Measurements from ENCODE around the gene CEP41. TPM values are rescaled to one million over a fixed set of nuclear protein-coding genes. Genes with fewer than 3 reads are reported as not detected.

CEP41 gene
- polyA plus RNA-seq, 1 donor from 2014 or later = 47.0 TPM

DNA sequence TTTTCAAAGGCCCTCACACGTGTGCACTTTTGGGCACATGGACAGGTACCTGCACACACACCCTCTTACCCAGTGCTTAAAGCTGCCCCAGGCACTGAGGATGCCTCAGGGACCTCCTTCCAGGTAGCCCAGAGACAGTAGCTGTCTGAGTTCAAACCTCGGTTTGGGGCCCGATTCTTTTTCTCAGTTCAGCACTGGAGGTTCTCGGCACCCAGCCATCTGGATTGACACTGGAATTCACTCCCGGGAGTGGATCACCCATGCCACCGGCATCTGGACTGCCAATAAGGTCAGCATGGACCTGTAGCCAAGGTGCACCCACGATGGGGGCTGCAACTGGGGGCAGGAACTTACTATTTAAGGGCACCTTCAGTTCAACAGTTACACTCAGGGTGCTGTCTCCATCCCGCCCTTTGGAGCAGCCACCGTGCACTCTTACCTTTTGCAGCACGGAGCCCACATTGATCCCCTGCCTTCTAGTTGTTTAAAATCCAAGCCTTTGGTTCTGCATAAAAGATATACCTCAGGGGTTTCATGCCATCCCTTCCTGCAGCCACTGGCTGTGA is 78.5 kb downstream of the CEP41 start:
- H3K27ac ChIP-seq (ENCODE audit: low read length) = no peak overlapping the region
- H3K4me2 ChIP-seq (ENCODE audit: low read length) = no peak overlapping the region
- no peaks in the 10 kb centered on the region for H3K27me3 ChIP-seq (ENCODE audit: insufficient read depth, low read depth, low read length)
- no peaks in the 10 kb centered on the region for H3K9me3 ChIP-seq (ENCODE audit: low read length)
- H3K36me3 ChIP-seq (ENCODE audit: insufficient read depth, low read length) = no peaks in the 10 kb centered on the region
- no peaks in the 10 kb centered on the region for H4K20me1 ChIP-seq (ENCODE audit: insufficient read depth)
- peaks cover 6% of the 10 kb centered on the region for H3F3A ChIP-seq (ENCODE audit: insufficient read depth, low read length, poor library complexity, severe bottlenecking)
- H2AFZ ChIP-seq (ENCODE audit: low read depth, low read length) = no peak overlapping the region
- no peak for TF ChIP-seq POLR2AphosphoS5 (IDR thresholded peaks at IDR 0.05)
- TF ChIP-seq EP300 (conservative IDR thresholded peaks at IDR 0.05; ENCODE audit: poor library complexity, severe bottlenecking) = no peak
- TF ChIP-seq TAF1 (IDR thresholded peaks at IDR 0.05; ENCODE audit: low read depth) = no peak
- TF ChIP-seq RAD21 (conservative IDR thresholded peaks at IDR 0.05) = no peak
- TF ChIP-seq, protein P1, sequence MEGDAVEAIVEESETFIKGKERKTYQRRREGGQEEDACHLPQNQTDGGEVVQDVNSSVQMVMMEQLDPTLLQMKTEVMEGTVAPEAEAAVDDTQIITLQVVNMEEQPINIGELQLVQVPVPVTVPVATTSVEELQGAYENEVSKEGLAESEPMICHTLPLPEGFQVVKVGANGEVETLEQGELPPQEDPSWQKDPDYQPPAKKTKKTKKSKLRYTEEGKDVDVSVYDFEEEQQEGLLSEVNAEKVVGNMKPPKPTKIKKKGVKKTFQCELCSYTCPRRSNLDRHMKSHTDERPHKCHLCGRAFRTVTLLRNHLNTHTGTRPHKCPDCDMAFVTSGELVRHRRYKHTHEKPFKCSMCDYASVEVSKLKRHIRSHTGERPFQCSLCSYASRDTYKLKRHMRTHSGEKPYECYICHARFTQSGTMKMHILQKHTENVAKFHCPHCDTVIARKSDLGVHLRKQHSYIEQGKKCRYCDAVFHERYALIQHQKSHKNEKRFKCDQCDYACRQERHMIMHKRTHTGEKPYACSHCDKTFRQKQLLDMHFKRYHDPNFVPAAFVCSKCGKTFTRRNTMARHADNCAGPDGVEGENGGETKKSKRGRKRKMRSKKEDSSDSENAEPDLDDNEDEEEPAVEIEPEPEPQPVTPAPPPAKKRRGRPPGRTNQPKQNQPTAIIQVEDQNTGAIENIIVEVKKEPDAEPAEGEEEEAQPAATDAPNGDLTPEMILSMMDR (IDR thresholded peaks at IDR 0.05; ENCODE audit: poor library complexity, severe bottlenecking) = no peak
- TF ChIP-seq SMC3 (conservative IDR thresholded peaks at IDR 0.05; ENCODE audit: poor library complexity) = no peak
- TF ChIP-seq, protein P2, sequence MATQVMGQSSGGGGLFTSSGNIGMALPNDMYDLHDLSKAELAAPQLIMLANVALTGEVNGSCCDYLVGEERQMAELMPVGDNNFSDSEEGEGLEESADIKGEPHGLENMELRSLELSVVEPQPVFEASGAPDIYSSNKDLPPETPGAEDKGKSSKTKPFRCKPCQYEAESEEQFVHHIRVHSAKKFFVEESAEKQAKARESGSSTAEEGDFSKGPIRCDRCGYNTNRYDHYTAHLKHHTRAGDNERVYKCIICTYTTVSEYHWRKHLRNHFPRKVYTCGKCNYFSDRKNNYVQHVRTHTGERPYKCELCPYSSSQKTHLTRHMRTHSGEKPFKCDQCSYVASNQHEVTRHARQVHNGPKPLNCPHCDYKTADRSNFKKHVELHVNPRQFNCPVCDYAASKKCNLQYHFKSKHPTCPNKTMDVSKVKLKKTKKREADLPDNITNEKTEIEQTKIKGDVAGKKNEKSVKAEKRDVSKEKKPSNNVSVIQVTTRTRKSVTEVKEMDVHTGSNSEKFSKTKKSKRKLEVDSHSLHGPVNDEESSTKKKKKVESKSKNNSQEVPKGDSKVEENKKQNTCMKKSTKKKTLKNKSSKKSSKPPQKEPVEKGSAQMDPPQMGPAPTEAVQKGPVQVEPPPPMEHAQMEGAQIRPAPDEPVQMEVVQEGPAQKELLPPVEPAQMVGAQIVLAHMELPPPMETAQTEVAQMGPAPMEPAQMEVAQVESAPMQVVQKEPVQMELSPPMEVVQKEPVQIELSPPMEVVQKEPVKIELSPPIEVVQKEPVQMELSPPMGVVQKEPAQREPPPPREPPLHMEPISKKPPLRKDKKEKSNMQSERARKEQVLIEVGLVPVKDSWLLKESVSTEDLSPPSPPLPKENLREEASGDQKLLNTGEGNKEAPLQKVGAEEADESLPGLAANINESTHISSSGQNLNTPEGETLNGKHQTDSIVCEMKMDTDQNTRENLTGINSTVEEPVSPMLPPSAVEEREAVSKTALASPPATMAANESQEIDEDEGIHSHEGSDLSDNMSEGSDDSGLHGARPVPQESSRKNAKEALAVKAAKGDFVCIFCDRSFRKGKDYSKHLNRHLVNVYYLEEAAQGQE (IDR thresholded peaks at IDR 0.05; ENCODE audit: borderline replicate concordance) = no peak
- TF ChIP-seq MXI1 (conservative IDR thresholded peaks at IDR 0.05; ENCODE audit: poor library complexity, severe bottlenecking) = no peak
- no peak for TF ChIP-seq EZH2 (IDR thresholded peaks at IDR 0.05; ENCODE audit: borderline replicate concordance, insufficient read depth, low read length, poor library complexity, severe bottlenecking)
- H3K9ac ChIP-seq (ENCODE audit: low read length) = no peak overlapping the region
- H3K4me3 ChIP-seq (ENCODE audit: low read length) = no peak overlapping the region
- no peaks in the 10 kb centered on the region for H3K9me2 ChIP-seq (ENCODE audit: insufficient read depth, low read length)
- no peaks in the 10 kb centered on the region for H3K79me2 ChIP-seq (replicated peaks; ENCODE audit: insufficient read depth, low read length)

DNA sequence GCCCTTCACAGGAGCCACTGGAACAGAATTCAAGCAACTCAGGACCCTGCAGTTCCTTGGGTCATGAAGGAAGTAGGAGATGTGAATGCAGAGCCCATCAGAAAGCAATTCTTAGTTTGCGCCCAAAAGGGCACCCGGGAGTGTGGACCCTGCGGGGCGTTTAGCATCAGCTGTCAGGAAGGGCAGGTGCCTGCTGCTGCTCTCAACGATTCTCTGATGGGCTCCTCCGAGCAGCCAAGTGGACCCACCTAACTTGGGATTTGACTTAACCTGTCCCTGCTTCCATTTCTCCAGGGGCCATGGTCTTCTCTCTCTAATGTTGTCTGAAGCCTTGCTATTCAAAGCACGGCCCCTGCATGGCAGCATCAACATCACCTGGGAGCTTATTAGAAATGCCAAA is 79.1 kb downstream of the CEP41 start:
- H3K36me3 ChIP-seq (ENCODE audit: insufficient read depth, low read length) = no peaks in the 10 kb centered on the region
- H3F3A ChIP-seq (ENCODE audit: insufficient read depth, low read length, poor library complexity, severe bottlenecking) = peaks cover 6% of the 10 kb centered on the region
- H3K27ac ChIP-seq (ENCODE audit: low read length) = no peak overlapping the region
- H3K4me2 ChIP-seq (ENCODE audit: low read length) = no peak overlapping the region
- no peak overlapping the region for H3K9ac ChIP-seq (ENCODE audit: low read length)
- H3K9me2 ChIP-seq (ENCODE audit: insufficient read depth, low read length) = no peaks in the 10 kb centered on the region
- no peaks in the 10 kb centered on the region for H3K79me2 ChIP-seq (replicated peaks; ENCODE audit: insufficient read depth, low read length)
- H3K4me3 ChIP-seq (ENCODE audit: low read length) = no peak overlapping the region
- H4K20me1 ChIP-seq (ENCODE audit: insufficient read depth) = no peaks in the 10 kb centered on the region
- TF ChIP-seq SMC3 (conservative IDR thresholded peaks at IDR 0.05; ENCODE audit: poor library complexity) = no peak
- no peak for TF ChIP-seq POLR2AphosphoS5 (IDR thresholded peaks at IDR 0.05)
- no peak for TF ChIP-seq RAD21 (conservative IDR thresholded peaks at IDR 0.05)
- no peak for TF ChIP-seq EP300 (conservative IDR thresholded peaks at IDR 0.05; ENCODE audit: poor library complexity, severe bottlenecking)
- TF ChIP-seq, protein P2 (IDR thresholded peaks at IDR 0.05; ENCODE audit: borderline replicate concordance) = no peak
- TF ChIP-seq MXI1 (conservative IDR thresholded peaks at IDR 0.05; ENCODE audit: poor library complexity, severe bottlenecking) = no peak
- TF ChIP-seq, protein P1 (IDR thresholded peaks at IDR 0.05; ENCODE audit: poor library complexity, severe bottlenecking) = no peak
- no peak for TF ChIP-seq TAF1 (IDR thresholded peaks at IDR 0.05; ENCODE audit: low read depth)
- TF ChIP-seq EZH2 (IDR thresholded peaks at IDR 0.05; ENCODE audit: borderline replicate concordance, insufficient read depth, low read length, poor library complexity, severe bottlenecking) = no peak
- no peaks in the 10 kb centered on the region for H3K27me3 ChIP-seq (ENCODE audit: insufficient read depth, low read depth, low read length)
- H3K9me3 ChIP-seq (ENCODE audit: low read length) = no peaks in the 10 kb centered on the region
- H2AFZ ChIP-seq (ENCODE audit: low read depth, low read length) = no peak overlapping the region

All from neural cell (in vitro differentiated cells).